ENCODE measurements around the gene TTR.

TTR gene

DNA sequence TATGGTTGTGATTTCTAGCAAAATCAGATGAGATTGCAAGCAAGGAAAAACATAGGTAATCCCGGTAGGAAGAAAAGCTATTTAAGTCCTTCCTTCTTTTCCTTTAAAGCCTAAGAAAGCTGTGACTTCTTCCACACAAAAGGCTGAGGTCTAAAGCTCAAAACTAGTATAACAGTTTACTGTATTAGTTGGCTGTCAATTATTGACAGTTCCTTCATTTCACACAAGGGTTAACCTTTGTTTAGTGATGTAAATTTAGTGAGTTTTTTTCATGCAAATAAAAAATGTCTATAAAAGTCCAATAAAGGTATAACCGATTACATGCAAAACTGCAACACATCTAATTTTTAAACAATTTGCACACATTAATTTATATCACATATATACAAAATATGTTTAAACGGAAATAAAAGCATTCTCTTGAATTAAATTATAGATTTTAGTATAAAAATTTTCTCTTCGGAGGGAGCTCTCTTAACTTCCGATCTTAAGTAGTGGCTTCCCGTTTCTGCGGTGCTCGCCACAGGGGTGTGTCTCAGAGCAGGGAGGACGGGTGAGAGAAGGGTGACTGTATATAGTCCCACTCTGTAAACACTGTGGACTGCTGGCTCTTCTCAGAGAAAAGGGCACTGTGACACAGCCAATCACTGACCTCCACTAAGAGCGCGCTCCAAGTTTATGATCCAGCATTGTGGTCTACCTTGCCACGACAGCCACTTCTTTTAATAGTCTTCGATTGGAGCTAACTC is 33.4 kb downstream of the TTR start:
- no peak overlapping the region for H3K27ac Mint-ChIP-seq
- no peaks in the 10 kb centered on the region for H3K9me3 Mint-ChIP-seq
- H3K27me3 Mint-ChIP-seq: peaks cover 6% of the 10 kb centered on the region
- no peaks in the 10 kb centered on the region for H3K36me3 Mint-ChIP-seq
- H3K4me3 Mint-ChIP-seq: no peak overlapping the region
- no peaks in the 10 kb centered on the region for H3K4me1 Mint-ChIP-seq

- Mint-ChIP-seq H3K9me3 (no peaks in the 10 kb centered on the region), H3K27me3 (peaks cover 9% of the 10 kb centered on the region), H3K36me3 (no peaks in the 10 kb centered on the region), H3K4me1 (no peaks in the 10 kb centered on the region), H3K27ac (no peak overlapping the region), H3K4me3 (no peak overlapping the region)
Measured at GRCh38 chr18:31626409-31626808, 34.7 kb downstream of the TTR start.

DNA sequence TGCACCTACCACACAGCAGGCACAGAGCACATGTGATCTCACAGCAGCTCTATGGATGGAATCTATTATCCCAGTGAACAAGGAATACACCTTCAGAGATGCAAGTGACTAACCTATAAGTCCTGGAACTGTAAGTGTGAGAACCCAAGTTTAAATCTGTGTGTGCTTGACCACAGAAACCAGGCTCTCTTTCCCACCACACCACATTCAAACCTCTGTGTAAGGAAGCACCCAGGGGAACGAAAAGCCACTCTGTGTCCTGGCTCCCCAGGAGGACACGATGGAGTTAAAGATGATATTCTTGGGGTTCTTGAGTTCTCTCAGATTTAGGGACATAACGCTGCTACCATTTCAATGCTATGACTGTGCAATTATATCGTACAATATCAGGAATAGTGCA is 38.9 kb downstream of the TTR start:
- no peaks in the 10 kb centered on the region for H3K4me1 Mint-ChIP-seq
- no peak overlapping the region for H3K27ac Mint-ChIP-seq
- peaks cover 10% of the 10 kb centered on the region for H3K27me3 Mint-ChIP-seq
- H3K4me3 Mint-ChIP-seq: no peak overlapping the region
- no peaks in the 10 kb centered on the region for H3K9me3 Mint-ChIP-seq
- H3K36me3 Mint-ChIP-seq: no peaks in the 10 kb centered on the region

- H3K4me1 Mint-ChIP-seq: no peaks in the 10 kb centered on the region
- peaks cover 10% of the 10 kb centered on the region for H3K27me3 Mint-ChIP-seq
- no peak overlapping the region for H3K4me3 Mint-ChIP-seq
- no peaks in the 10 kb centered on the region for H3K9me3 Mint-ChIP-seq
- no peak overlapping the region for H3K27ac Mint-ChIP-seq
- no peaks in the 10 kb centered on the region for H3K36me3 Mint-ChIP-seq
Measured at GRCh38 chr18:31631526-31631925, 39.8 kb downstream of the TTR start.

DNA sequence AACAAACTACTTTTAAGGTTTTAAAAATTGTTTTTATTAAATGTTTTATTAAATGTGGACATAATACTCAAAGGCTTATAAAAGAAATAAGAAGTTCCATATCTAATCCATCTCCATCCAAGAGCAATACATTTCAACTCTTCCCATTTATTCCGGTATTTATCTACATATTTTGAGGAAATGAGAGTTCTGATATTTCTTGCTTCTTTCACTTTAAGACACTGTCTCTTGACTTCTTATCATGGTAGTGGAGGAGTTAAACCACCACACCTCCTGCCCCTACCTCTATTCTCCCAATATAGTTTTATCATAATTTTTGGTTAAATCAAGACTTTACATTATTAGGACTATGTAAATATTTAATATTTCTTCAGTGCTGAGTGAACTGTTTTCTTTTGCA is 40.7 kb downstream of the TTR start:
- no peaks in the 10 kb centered on the region for H3K36me3 Mint-ChIP-seq
- H3K27ac Mint-ChIP-seq: no peak overlapping the region
- peaks cover 11% of the 10 kb centered on the region for H3K27me3 Mint-ChIP-seq
- no peaks in the 10 kb centered on the region for H3K9me3 Mint-ChIP-seq
- H3K4me3 Mint-ChIP-seq: no peak overlapping the region
- no peaks in the 10 kb centered on the region for H3K4me1 Mint-ChIP-seq

DNA sequence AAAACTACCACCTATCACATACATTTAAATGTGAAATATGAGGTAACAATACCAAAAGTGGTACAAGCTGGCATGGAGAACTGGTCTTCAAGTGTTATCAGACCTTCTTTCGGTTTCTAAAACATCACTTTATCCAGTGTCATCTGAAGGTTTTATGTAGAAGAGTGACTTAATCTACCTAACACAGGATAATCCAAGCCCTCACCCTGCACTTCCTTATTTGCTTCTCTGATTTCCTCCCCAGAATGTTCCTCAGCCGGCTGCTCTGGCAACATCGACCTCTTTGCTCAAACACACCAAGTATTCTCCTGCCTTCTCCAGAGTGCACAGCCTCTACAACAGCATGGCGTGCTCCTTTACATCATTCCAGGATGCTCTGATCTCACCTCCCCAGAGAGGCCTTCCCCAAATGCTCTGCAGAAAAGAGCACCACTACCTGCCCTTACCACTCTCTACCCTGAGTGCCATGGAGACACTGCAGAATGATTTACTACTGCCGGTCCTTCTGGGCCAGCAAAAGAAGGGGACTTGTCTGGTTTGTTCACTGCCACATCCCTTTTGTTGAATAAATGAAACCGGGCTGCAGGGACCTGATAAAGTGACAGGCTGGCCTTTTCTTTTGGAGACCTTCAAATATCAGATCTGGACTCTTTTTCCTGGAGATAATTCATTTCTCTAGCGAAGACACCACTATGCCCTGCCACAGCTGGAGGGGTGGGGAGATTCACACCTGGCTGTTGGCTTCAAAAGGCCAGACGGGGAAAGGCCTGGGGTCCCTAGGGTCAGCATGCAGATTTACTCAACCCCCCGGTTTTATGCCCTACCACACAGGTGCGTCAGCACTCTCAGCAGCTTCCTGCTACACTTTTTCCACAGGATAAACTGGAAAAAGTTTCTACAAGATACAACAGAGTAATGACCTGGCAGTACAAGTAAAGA is 42.0 kb downstream of the TTR start:
- Mint-ChIP-seq H3K27me3 (peaks cover 12% of the 10 kb centered on the region), H3K36me3 (no peaks in the 10 kb centered on the region), H3K4me1 (no peaks in the 10 kb centered on the region), H3K9me3 (no peaks in the 10 kb centered on the region), H3K27ac (no peak overlapping the region), H3K4me3 (no peak overlapping the region)

DNA sequence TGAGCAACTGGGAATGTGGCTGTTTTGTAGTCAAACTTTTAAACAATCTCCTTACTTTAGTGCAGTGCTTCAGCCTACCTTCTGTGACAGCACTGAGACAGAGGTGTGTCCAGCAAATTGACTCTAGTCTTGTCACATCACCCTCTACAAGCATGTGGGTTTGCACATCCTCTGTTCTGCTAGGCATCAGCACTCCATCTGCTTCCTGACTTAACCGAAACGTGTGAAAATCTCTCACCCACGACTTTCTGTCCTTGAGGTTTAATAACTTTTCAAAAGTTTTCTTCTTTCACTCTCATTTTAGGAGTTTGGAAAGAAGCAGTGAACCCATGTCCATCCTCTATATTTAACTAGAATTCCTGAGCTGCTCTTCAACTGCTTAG is 42.6 kb downstream of the TTR start:
- Mint-ChIP-seq H3K4me1 (no peaks in the 10 kb centered on the region), H3K9me3 (no peaks in the 10 kb centered on the region), H3K4me3 (no peak overlapping the region), H3K27me3 (peaks cover 12% of the 10 kb centered on the region), H3K36me3 (no peaks in the 10 kb centered on the region), H3K27ac (no peak overlapping the region)

GRCh38 chr18:31636387-31636786 is 44.7 kb downstream of the TTR start:
- Mint-ChIP-seq H3K4me3 (no peak overlapping the region), H3K36me3 (no peaks in the 10 kb centered on the region), H3K27ac (no peak overlapping the region), H3K4me1 (no peaks in the 10 kb centered on the region), H3K27me3 (peaks cover 9% of the 10 kb centered on the region), H3K9me3 (no peaks in the 10 kb centered on the region)

- no peaks in the 10 kb centered on the region for H3K36me3 Mint-ChIP-seq
- no peaks in the 10 kb centered on the region for H3K4me1 Mint-ChIP-seq
- H3K9me3 Mint-ChIP-seq: no peaks in the 10 kb centered on the region
- H3K4me3 Mint-ChIP-seq: no peak overlapping the region
- H3K27me3 Mint-ChIP-seq: peaks cover 9% of the 10 kb centered on the region
- no peak overlapping the region for H3K27ac Mint-ChIP-seq
Measured at GRCh38 chr18:31637445-31637844, 45.8 kb downstream of the TTR start.

- Mint-ChIP-seq H3K27me3 (peaks cover 7% of the 10 kb centered on the region), H3K9me3 (no peaks in the 10 kb centered on the region), H3K36me3 (no peaks in the 10 kb centered on the region), H3K27ac (no peak overlapping the region), H3K4me3 (no peak overlapping the region), H3K4me1 (peaks cover 10% of the 10 kb centered on the region)
Measured at GRCh38 chr18:31643003-31643402, 51.3 kb downstream of the TTR start.

GRCh38 chr18:31645411-31645810 is 53.7 kb downstream of the TTR start:
- no peaks in the 10 kb centered on the region for H3K9me3 Mint-ChIP-seq
- H3K4me1 Mint-ChIP-seq: peaks cover 10% of the 10 kb centered on the region
- H3K4me3 Mint-ChIP-seq: no peak overlapping the region
- no peaks in the 10 kb centered on the region for H3K36me3 Mint-ChIP-seq
- H3K27me3 Mint-ChIP-seq: peaks cover 13% of the 10 kb centered on the region
- no peak overlapping the region for H3K27ac Mint-ChIP-seq

DNA sequence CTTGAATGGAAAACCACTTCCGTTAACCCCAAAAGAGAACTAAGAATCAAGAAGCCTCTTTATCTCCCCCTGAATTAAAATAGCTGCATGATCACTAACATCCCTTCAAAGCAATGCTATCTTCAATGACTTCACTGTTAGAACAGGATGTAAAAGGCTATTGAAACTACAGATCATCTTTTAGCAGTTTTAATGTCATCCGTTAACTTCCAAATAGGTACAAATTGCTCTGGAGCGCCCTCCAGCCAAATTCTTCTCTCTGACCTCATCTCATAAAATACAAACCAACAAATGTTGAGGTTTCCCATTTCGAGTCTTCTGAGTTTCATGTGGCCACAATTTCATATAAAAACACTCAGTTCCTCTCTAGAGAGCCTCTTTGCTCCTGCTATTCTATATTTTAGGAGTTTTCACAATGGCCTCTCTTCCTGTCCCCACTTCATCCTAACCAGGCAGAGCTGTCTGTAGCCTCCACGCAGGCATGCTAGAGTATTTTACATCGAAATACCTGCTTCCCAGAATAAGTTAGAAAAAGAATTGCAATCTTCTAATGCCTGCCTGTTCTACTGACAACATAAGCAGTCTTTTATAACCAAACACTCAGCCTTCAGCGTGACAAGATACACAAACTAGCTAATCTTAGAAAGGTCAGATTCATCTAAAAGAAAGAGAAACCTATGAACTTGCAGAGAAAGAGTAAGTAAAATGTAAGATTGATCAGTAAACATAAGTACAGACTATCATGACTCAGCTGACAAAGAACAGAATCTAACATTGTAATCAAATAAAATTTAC is 54.9 kb downstream of the TTR start:
- Mint-ChIP-seq H3K4me1 (peaks cover 10% of the 10 kb centered on the region), H3K27ac (no peak overlapping the region), H3K27me3 (peaks cover 17% of the 10 kb centered on the region), H3K9me3 (no peaks in the 10 kb centered on the region), H3K36me3 (no peaks in the 10 kb centered on the region), H3K4me3 (no peak overlapping the region)

DNA sequence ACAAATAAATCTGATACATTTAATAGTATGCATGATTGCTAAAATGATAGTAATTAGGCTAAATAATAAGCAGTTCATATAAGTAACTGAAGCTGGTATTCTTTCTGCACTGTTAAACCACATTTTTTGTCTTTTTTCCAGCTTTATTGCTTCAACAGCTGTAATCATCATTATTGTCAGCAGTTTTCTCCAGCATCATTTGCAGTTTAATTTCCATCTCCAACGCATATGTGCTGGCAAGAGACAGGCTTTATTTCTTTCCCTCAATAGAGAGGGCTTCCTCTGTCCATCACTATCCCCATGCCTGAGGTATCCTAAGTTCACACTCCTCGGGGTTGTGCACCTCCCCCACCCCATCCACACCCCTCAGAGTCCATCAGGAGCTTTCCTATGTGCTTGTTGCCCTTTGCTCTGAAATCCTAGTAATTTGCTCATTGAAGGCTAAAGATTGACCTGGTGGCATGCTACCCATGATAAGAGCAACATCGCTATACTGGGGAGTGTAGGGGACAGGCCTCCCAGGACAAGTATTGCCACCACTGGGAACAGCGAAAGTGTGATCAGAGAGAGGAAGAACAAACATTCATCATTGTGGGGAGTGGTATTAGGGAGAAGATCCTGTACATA is 55.6 kb downstream of the TTR start:
- H3K9me3 Mint-ChIP-seq: no peaks in the 10 kb centered on the region
- H3K27me3 Mint-ChIP-seq: peaks cover 19% of the 10 kb centered on the region
- no peak overlapping the region for H3K27ac Mint-ChIP-seq
- peaks cover 10% of the 10 kb centered on the region for H3K4me1 Mint-ChIP-seq
- H3K4me3 Mint-ChIP-seq: no peak overlapping the region
- no peaks in the 10 kb centered on the region for H3K36me3 Mint-ChIP-seq
